GM12891 (cell line): ENCODE data around the gene CHPT1.

ENCODE experiments used
- POLR2A ChIP-seq: IDR thresholded peaks from 2 replicates; pipeline ENCODE4 v1.6.1; 2011; ENCODE audit warnings: low read depth, low read length, control low read depth
- POLR2AphosphoS5 ChIP-seq: IDR thresholded peaks from 2 replicates; pipeline ENCODE4 v1.6.1; 2011; ENCODE audit warnings: low read depth, low read length, control low read depth
- SPI1 ChIP-seq: IDR thresholded peaks from 2 replicates; pipeline ENCODE4 v1.6.1; 2011; ENCODE audit warnings: low read depth, low read length, control low read depth
- TAF1 ChIP-seq: IDR thresholded peaks from 2 replicates; pipeline ENCODE4 v1.6.1; 2011; ENCODE audit warnings: low read depth, low read length, control low read depth

DNA sequence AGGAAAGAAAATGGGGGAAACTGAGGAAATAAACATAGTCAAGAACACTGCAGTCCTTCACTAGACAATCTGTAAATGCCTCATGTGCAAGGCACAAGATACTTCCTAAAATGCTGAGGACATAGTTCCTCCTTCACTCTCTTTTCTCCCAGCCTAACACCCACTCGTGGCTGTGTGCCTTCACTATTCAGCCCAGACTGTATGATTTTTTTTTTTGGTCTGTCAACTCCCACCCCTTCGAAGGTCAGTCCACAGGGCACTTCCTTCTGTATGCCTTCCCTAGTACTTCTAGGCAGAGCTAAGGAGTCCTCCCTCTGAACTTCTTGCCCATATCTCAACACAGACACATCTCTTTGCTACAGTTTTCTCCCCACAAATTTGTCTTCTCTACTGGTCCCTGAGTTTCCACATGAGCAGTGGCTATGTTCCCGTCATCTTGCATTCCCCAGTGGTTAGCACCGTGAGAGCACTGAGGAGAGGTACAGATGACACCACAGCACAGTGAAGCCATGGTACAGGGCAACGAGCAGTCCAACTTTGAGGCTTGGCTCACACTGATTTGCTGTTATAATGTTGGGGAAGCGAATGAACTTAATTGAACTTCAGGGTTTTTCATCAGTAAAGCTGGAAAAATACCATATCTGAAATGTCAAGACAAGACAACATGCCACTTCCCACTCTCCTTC lies 65.9 kb downstream of the CHPT1 start:
- no peak for TF ChIP-seq POLR2AphosphoS5
- TF ChIP-seq TAF1: no peak
- no peak for TF ChIP-seq POLR2A
- no peak for TF ChIP-seq SPI1
